DOHH2 (cell line): Measurements from ENCODE around the gene GRID1.

Source experiments
- H3F3A ChIP-seq: fragments of 200-600 bp; sonication (generic), shearing (Covaris generic); 2 replicates; pipeline ENCODE4 v1.6.0; 2016; ENCODE audit warnings: antibody characterized with exemption, mild to moderate bottlenecking; ENCODE audit not compliant: control insufficient read depth, insufficient read depth
- H3K27ac ChIP-seq: fragments of 200-600 bp; sonication (generic); 2 replicates; pipeline ENCODE4 v1.5.1; 2014; ENCODE audit warnings: low read depth, mild to moderate bottlenecking, low read length, moderate library complexity
- H3K27me3 ChIP-seq: fragments of 200-600 bp; sonication (generic); 2 replicates; pipeline ENCODE4 v1.6.1; 2014; ENCODE audit warnings: mild to moderate bottlenecking, low read length, mixed read lengths; ENCODE audit not compliant: control insufficient read depth
- H3K36me3 ChIP-seq: fragments of 200-600 bp; sonication (generic); 2 replicates; pipeline ENCODE4 v1.6.1; 2014; ENCODE audit warnings: mild to moderate bottlenecking, low read length, moderate library complexity, mixed read lengths; ENCODE audit not compliant: control insufficient read depth
- H3K4me1 ChIP-seq: fragments of 200-600 bp; sonication (generic); 2 replicates; pipeline ENCODE4 v1.6.1; 2014; ENCODE audit warnings: mild to moderate bottlenecking, low read length, mixed read lengths; ENCODE audit not compliant: control insufficient read depth
- H3K4me2 ChIP-seq: fragments of 200-600 bp; sonication (generic); 2 replicates; pipeline ENCODE4 v1.6.0; 2014; ENCODE audit warnings: mild to moderate bottlenecking, low read length, moderate library complexity
- H3K4me3 ChIP-seq: fragments of 200-600 bp; sonication (generic); 2 replicates; pipeline ENCODE4 v1.5.1; 2014; ENCODE audit warnings: mild to moderate bottlenecking, low read length, mixed read lengths
- H3K79me2 ChIP-seq: fragments of 200-600 bp; sonication (generic); 2 replicates; pipeline ENCODE4 v1.6.1; 2014; ENCODE audit warnings: mild to moderate bottlenecking, low read length, mixed read lengths; ENCODE audit not compliant: control insufficient read depth
- H3K9me2 ChIP-seq: fragments of 200-600 bp; sonication (generic); replicated peaks from 2 replicates; pipeline ENCODE4 v1.6.1; 2014; ENCODE audit warnings: mild to moderate bottlenecking, low read length, mixed read lengths; ENCODE audit not compliant: control insufficient read depth
- H3K9me3 ChIP-seq: fragments of 200-600 bp; sonication (generic); 2 replicates; pipeline ENCODE4 v1.6.1; 2014; ENCODE audit warnings: antibody characterized with exemption, low read length, mixed read lengths; ENCODE audit not compliant: control insufficient read depth, insufficient read depth
- H4K20me1 ChIP-seq: fragments of 200-600 bp; sonication (generic); 2 replicates; pipeline ENCODE4 v1.6.0; 2014; ENCODE audit warnings: low read depth, mild to moderate bottlenecking, antibody characterized with exemption, low read length, moderate library complexity; ENCODE audit not compliant: control insufficient read depth, insufficient read depth
- EZH2phosphoT487 ChIP-seq: fragments of 200-600 bp; sonication (generic); IDR thresholded peaks from 2 replicates; pipeline ENCODE4 v1.6.1; 2017; ENCODE audit warnings: borderline replicate concordance, mild to moderate bottlenecking, antibody characterized with exemption, low read length, moderate library complexity, mixed read lengths
- TF ChIP-seq, protein P1 (sequence below): fragments of 200-600 bp; sonication (generic); IDR thresholded peaks from one replicate; pipeline ENCODE4 v1.5.1; 2014; ENCODE audit warnings: antibody characterized with exemption, mild to moderate bottlenecking, low read depth, low read length; ENCODE audit not compliant: poor library complexity, severe bottlenecking

The GRID1 gene

DNA sequence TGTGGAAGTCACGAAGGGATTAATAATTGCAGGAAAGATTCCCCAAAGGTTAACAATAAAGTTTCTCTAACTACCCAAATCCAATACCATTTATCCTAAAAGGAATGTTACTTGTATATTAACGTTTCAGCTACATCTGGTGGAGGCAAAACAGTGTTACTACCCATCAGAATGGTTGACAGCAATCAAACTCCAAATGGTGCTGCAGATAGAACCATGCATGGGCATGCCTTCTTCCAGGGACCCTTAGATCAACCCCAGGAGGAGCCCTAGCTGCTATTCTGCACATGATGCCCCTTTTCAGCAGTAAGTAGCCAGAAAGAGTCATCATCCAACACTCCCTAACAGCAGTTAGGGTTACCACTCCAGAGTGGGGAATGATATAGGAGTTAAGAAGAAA is 336.3 kb downstream of the GRID1 start:
- H3K4me3 ChIP-seq, result no peak overlapping the region
- no peaks in the 10 kb centered on the region for H3K36me3 ChIP-seq
- H3K4me1 ChIP-seq, result no peaks in the 10 kb centered on the region
- no peaks in the 10 kb centered on the region for H3K9me2 ChIP-seq
- H3K27me3 ChIP-seq, result no peaks in the 10 kb centered on the region
- no peaks in the 10 kb centered on the region for H3F3A ChIP-seq
- no peak overlapping the region for H3K4me2 ChIP-seq
- no peak for TF ChIP-seq EZH2phosphoT487
- TF ChIP-seq, protein P1, sequence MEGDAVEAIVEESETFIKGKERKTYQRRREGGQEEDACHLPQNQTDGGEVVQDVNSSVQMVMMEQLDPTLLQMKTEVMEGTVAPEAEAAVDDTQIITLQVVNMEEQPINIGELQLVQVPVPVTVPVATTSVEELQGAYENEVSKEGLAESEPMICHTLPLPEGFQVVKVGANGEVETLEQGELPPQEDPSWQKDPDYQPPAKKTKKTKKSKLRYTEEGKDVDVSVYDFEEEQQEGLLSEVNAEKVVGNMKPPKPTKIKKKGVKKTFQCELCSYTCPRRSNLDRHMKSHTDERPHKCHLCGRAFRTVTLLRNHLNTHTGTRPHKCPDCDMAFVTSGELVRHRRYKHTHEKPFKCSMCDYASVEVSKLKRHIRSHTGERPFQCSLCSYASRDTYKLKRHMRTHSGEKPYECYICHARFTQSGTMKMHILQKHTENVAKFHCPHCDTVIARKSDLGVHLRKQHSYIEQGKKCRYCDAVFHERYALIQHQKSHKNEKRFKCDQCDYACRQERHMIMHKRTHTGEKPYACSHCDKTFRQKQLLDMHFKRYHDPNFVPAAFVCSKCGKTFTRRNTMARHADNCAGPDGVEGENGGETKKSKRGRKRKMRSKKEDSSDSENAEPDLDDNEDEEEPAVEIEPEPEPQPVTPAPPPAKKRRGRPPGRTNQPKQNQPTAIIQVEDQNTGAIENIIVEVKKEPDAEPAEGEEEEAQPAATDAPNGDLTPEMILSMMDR, result no peak
- H3K27ac ChIP-seq, result no peak overlapping the region
- no peaks in the 10 kb centered on the region for H3K79me2 ChIP-seq
- no peaks in the 10 kb centered on the region for H4K20me1 ChIP-seq
- peaks cover 4% of the 10 kb centered on the region; the same call in 1 of the 2 replicates for H3K9me3 ChIP-seq

DNA sequence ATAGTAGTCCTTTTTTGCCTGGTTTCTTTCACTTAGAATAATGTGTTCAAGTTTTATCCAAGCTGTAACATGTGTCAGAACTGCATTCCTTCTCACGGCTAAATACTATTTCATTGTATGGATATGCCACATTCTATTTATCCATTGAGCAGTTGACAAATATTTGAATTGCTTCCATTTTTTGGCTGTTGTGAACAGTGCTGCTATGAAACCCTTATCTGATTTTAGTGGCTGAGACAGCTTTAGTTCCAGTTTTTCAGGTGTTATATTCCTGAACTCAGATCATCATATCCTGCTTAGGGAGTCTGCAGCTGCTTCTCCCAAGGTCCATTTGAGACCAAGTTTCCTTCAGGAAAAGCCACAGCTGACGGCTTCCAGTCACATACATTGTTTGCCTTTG is 339.2 kb downstream of the GRID1 start:
- no peak overlapping the region for H3K27ac ChIP-seq
- no peaks in the 10 kb centered on the region for H3F3A ChIP-seq
- H4K20me1 ChIP-seq, result no peaks in the 10 kb centered on the region
- no peaks in the 10 kb centered on the region for H3K27me3 ChIP-seq
- H3K4me2 ChIP-seq, result no peak overlapping the region
- no peak overlapping the region for H3K4me3 ChIP-seq
- peaks cover 4% of the 10 kb centered on the region; the same call in 1 of the 2 replicates for H3K9me3 ChIP-seq
- H3K36me3 ChIP-seq, result no peaks in the 10 kb centered on the region
- H3K4me1 ChIP-seq, result no peaks in the 10 kb centered on the region
- no peak for TF ChIP-seq EZH2phosphoT487
- TF ChIP-seq, protein P1, result no peak
- no peaks in the 10 kb centered on the region for H3K79me2 ChIP-seq
- H3K9me2 ChIP-seq, result no peaks in the 10 kb centered on the region

DNA sequence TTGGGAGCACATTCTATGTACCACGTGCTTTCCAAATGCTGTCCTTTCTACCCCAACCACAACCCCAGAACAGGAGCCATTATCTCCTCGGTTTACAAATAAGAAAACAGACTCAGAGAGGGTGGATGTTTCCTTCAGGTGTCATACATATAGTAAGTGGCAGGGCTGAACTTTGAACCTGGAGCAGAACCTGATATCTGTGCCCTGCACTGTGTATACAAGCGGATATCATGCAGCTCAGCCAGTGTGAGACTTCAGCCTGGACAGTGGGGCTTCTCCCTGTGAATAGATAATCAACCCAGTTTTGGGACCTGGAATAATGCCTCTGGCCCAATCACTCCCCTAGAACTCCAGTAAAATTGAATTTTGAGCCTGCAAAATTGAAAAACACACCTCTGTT is 341.1 kb downstream of the GRID1 start:
- no peak overlapping the region for H3K27ac ChIP-seq
- no peaks in the 10 kb centered on the region for H3K9me2 ChIP-seq
- TF ChIP-seq, protein P1, result no peak
- TF ChIP-seq EZH2phosphoT487, result no peak
- no peaks in the 10 kb centered on the region for H3K79me2 ChIP-seq
- H3K4me3 ChIP-seq, result no peak overlapping the region
- no peaks in the 10 kb centered on the region for H3K4me1 ChIP-seq
- no peaks in the 10 kb centered on the region for H3K27me3 ChIP-seq
- H3F3A ChIP-seq, result no peaks in the 10 kb centered on the region
- no peaks in the 10 kb centered on the region for H3K36me3 ChIP-seq
- H3K9me3 ChIP-seq, result peaks cover 4% of the 10 kb centered on the region; the same call in 1 of the 2 replicates
- no peak overlapping the region for H3K4me2 ChIP-seq
- H4K20me1 ChIP-seq, result no peaks in the 10 kb centered on the region
